AG09309 (cell line): ENCODE measurements around the gene CLCN7.

Experiments used
- DNase-seq: peaks from one replicate; pipeline ENCODE4 v3.0.0-alpha.2; 2010; ENCODE audit warnings: low read depth
- H3K4me3 ChIP-seq: 2 replicates; pipeline ENCODE4 v1.5.1; 2011; ENCODE audit warnings: mild to moderate bottlenecking, low read depth, low read length, moderate library complexity; ENCODE audit not compliant: control insufficient read depth
- TF ChIP-seq, protein P1 (sequence below): IDR thresholded peaks from 2 replicates; pipeline ENCODE4 v1.5.1; 2011; ENCODE audit warnings: mild to moderate bottlenecking, low read depth, low read length, inconsistent platforms; ENCODE audit not compliant: insufficient read depth, control insufficient read depth; ENCODE audit errors: missing control alignments

CLCN7 gene

GRCh38 chr16:1448536-1449116 lies 26.2 kb downstream of the CLCN7 start:
- TF ChIP-seq, protein P1, sequence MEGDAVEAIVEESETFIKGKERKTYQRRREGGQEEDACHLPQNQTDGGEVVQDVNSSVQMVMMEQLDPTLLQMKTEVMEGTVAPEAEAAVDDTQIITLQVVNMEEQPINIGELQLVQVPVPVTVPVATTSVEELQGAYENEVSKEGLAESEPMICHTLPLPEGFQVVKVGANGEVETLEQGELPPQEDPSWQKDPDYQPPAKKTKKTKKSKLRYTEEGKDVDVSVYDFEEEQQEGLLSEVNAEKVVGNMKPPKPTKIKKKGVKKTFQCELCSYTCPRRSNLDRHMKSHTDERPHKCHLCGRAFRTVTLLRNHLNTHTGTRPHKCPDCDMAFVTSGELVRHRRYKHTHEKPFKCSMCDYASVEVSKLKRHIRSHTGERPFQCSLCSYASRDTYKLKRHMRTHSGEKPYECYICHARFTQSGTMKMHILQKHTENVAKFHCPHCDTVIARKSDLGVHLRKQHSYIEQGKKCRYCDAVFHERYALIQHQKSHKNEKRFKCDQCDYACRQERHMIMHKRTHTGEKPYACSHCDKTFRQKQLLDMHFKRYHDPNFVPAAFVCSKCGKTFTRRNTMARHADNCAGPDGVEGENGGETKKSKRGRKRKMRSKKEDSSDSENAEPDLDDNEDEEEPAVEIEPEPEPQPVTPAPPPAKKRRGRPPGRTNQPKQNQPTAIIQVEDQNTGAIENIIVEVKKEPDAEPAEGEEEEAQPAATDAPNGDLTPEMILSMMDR: no peak
- no peak for DNase-seq
- H3K4me3 ChIP-seq: no peak overlapping the region

DNA sequence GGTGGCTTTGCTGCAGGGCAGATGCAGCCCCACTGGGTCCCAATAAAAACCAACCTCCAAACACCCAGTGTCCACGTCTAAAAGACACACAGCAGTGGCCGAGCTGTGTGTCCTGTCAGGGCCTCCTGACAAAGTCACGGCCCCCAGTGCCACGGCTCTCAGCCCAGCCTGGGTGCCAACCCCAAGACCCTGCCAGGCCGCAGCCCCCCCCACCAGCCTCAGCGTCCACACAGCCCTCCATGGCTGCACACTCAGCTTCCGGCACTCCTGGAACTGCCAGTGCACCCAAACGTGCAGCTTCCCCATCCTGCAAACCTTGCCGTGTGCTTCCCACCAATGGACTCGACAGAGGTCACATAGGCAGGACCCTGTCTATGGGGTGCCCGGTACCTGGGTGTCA lies 26.9 kb downstream of the CLCN7 start:
- no peak overlapping the region for H3K4me3 ChIP-seq
- DNase-seq: no peak
- TF ChIP-seq, protein P1: no peak

DNA sequence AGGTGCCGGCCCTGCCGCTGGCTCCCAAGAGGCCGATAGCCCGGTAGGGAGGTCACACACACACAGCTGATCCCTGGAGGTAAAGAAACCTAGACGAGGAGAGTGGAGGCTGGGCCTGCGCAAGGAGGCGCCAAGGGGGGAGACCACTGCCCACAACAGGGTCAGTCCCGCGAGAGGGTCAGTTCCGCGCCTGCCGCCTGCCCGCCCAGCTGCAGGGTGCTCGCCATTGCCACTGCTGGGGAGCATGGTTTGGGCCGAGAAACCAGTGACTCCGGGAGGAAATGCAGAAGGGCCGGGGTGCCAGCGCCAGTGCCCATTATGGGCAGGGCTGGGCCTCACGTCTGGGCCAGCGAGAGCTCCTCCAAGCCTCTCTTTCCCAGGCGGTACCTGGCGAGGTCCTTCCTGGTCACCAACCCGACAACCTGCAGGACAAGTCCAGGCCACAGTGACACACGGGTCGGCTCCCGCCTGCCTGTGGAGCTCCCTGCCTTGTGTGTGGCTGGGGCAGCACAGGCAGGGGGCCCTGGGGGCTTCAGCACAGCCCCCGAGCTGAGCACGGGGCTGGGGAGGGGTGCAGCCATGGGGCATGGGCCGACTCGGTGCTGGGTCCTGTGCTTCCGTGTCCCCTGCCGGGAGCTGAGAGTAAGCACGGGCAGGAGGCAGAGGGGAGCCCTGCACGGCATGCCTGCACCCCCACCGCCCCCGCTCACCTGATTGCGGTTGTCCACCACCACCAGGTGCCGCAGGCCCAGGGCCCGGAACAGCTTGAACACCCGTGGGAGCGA lies 28.3 kb downstream of the CLCN7 start:
- DNase-seq: no peak
- TF ChIP-seq, protein P1: no peak
- H3K4me3 ChIP-seq: no peak overlapping the region

- TF ChIP-seq, protein P1: no peak
- H3K4me3 ChIP-seq: no peak overlapping the region
- DNase-seq: no peak
Measured at GRCh38 chr16:1445518-1446203, 29.2 kb downstream of the CLCN7 start.

DNA sequence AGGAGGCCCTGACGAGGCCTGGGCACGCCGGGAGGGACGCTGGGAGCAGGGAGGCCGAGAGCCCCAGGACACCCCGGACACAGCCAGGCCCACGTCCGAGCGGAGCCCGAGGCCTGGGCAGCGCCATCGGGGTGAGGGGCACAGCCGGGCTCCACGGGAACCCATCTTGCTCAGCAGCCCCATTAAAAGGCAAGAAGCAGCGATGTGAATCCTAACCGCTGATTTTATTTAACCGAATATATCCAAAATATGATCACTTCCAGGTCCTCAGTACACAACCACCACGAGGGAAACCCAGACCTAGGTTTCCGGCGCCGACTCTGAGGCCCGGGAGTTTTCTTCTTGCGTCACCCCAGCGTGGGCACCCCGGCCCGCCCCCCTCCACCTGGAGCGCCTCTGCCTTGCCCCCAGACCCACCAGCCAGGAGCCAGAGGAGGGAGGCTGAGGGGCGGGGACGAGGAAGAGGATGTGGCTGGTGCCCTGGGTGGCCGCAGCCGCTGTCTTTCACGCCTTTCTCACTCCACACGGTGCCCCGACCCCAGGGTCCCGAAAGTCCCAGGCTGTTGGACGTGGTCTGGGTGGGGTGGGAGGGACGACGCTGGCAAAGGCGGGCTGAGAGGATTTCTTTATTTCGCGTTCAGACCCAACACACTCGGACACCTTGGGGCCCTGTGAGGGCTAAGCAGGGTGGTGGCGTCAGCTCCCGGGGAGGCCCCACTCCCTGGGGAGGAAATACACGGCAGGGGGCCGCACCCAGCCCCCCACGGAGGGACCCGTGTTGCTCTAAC lies 29.9 kb downstream of the CLCN7 start:
- DNase-seq: no peak
- TF ChIP-seq, protein P1: no peak
- H3K4me3 ChIP-seq: no peak overlapping the region
